Activated B cell treated with CpG ODN at 0.5 μM for 24 hours (primary cell): ENCODE measurements around the gene CPTP. TPM values are rescaled to one million over a fixed set of nuclear protein-coding genes. Genes with fewer than 3 reads are reported as not detected.

Experiments used
- ATAC-seq: fragments of 200-7000 bp; cut with Tn5 transposase; one replicate; pipeline ENCODE4 v1.10.0; 2021; ENCODE audit warnings: low read depth, mild to moderate bottlenecking, moderate library complexity
- CTCF ChIA-PET: fragments of 350-600 bp; sonication (Branson Sonifier 250); formaldehyde crosslinking; loops from one replicate; lab custom pipeline; 2021; ENCODE audit warnings: antibody characterized with exemption; lab: Charles Lee
- POLR2A ChIA-PET: fragments of 350-600 bp; sonication (Branson Sonifier 250); formaldehyde crosslinking; loops from one replicate; lab custom pipeline; 2021; ENCODE audit warnings: antibody characterized with exemption; lab: Charles Lee
- DNase-seq: peaks from one replicate; pipeline ENCODE4 v3.0.0; 2022
- H3K27ac Mint-ChIP-seq: one replicate; pipeline ENCODE4 v1.8.0; 2020; ENCODE audit warnings: mixed read lengths
- H3K27me3 Mint-ChIP-seq: one replicate; pipeline ENCODE4 v1.8.0; 2021; ENCODE audit warnings: mixed read lengths
- H3K36me3 Mint-ChIP-seq: one replicate; pipeline ENCODE4 v1.8.0; 2021; ENCODE audit warnings: low read depth, mixed read lengths
- H3K4me1 Mint-ChIP-seq: one replicate; pipeline ENCODE4 v1.8.0; 2021; ENCODE audit warnings: mixed read lengths
- H3K4me3 Mint-ChIP-seq: one replicate; pipeline ENCODE4 v1.8.0; 2020; ENCODE audit warnings: mild to moderate bottlenecking, mixed read lengths
- H3K9me3 Mint-ChIP-seq: one replicate; pipeline ENCODE4 v1.8.0; 2020; ENCODE audit warnings: mixed read lengths
- CTCF ChIP-seq: fragments of 200-600 bp; IDR thresholded peaks from one replicate; pipeline ENCODE4 v1.8.0; 2022; ENCODE audit warnings: antibody characterized with exemption, mild to moderate bottlenecking
- intact Hi-C: fragments of 100-400 bp; cut with micrococcal nuclease; formaldehyde crosslinking; loops from one replicate; pipeline ENCODE4 v1.15.1; 2024
- total RNA-seq: library from RNA; stranded (reverse); gene quantifications from 2 replicates; pipeline ENCODE4 v1.2.3, GENCODE V29; 2022

Gene CPTP
- total RNA-seq, 1 donor from 2014 or later, result 15.3 TPM

GRCh38 chr1:1371364-1371745 is 46.8 kb downstream of the CPTP start:
- no peak for DNase-seq
- intact Hi-C loops, result loop anchor here (5.0 kb wide), 1 partner anchor 339 kb away; no protein-coding TSS in a partner anchor
- Mint-ChIP-seq H3K4me1 (peaks cover 23% of the 10 kb centered on the region), H3K9me3 (no peaks in the 10 kb centered on the region), H3K4me3 (no peak overlapping the region), H3K27me3 (no peaks in the 10 kb centered on the region), H3K27ac (no peak overlapping the region), H3K36me3 (peaks cover 10% of the 10 kb centered on the region)
- POLR2A ChIA-PET, result interaction anchor here (0.9 to 1.3 kb wide), 4 partner anchors 8 to 339 kb away, joined by 3 to 4 read pairs (median 3); partner anchors contain the start of gene CCNL2
- no peak for TF ChIP-seq CTCF
- CTCF ChIA-PET, result interaction anchor here (1.2 to 2.0 kb wide), 4 partner anchors 14 to 387 kb away, joined by 4 to 10 read pairs (median 4); no protein-coding TSS in a partner anchor
- ATAC-seq, result no peak

GRCh38 chr1:1371746-1372711 is 47.4 kb downstream of the CPTP start:
- H3K27ac Mint-ChIP-seq, result no peak overlapping the region
- intact Hi-C loops, result loop anchor here (5.0 kb wide), 1 partner anchor 340 kb away; no protein-coding TSS in a partner anchor
- peaks cover 23% of the 10 kb centered on the region for H3K4me1 Mint-ChIP-seq
- DNase-seq, result peak; percentile 80
- H3K36me3 Mint-ChIP-seq, result peaks cover 10% of the 10 kb centered on the region
- ATAC-seq, result peak; percentile 44
- peak; percentile 51 for TF ChIP-seq CTCF
- H3K4me3 Mint-ChIP-seq, result peak overlapping the region; percentile 32
- H3K27me3 Mint-ChIP-seq, result no peaks in the 10 kb centered on the region
- no peaks in the 10 kb centered on the region for H3K9me3 Mint-ChIP-seq
- ChIA-PET CTCF (interaction anchor here (1.1 to 2.0 kb wide), 5 partner anchors 15 to 388 kb away, joined by 3 to 10 read pairs (median 4); no protein-coding TSS in a partner anchor), POLR2A (interaction anchor here (0.9 to 1.3 kb wide), 4 partner anchors 9 to 339 kb away, joined by 3 to 4 read pairs (median 3); partner anchors contain the start of gene CCNL2)

- peaks cover 10% of the 10 kb centered on the region for H3K36me3 Mint-ChIP-seq
- CTCF ChIA-PET, result interaction anchor here (0.9 to 1.6 kb wide), 2 partner anchors 387 to 389 kb away, joined by 3 to 4 read pairs; no protein-coding TSS in a partner anchor
- intact Hi-C loops, result loop anchor here (5.0 kb wide), 1 partner anchor 341 kb away; no protein-coding TSS in a partner anchor
- ATAC-seq (no peak), DNase-seq (no peak)
- H3K27me3 Mint-ChIP-seq, result no peaks in the 10 kb centered on the region
- H3K27ac Mint-ChIP-seq, result no peak overlapping the region
- POLR2A ChIA-PET, result interaction anchor here (7.6 kb wide), 1 partner anchor 25 kb away, joined by 116 read pairs; the partner anchor contains the start of gene CCNL2
- no peaks in the 10 kb centered on the region for H3K9me3 Mint-ChIP-seq
- peak overlapping the region; percentile 90 for H3K4me3 Mint-ChIP-seq
- no peak for TF ChIP-seq CTCF
- peaks cover 23% of the 10 kb centered on the region for H3K4me1 Mint-ChIP-seq
Measured at GRCh38 chr1:1373051-1373814, 48.6 kb downstream of the CPTP start.

GRCh38 chr1:1373815-1374588 is 49.4 kb downstream of the CPTP start:
- Mint-ChIP-seq H3K4me3 (peak overlapping the region; percentile 90), H3K27me3 (no peaks in the 10 kb centered on the region), H3K9me3 (no peaks in the 10 kb centered on the region), H3K27ac (peak overlapping the region; percentile 72), H3K4me1 (peaks cover 23% of the 10 kb centered on the region), H3K36me3 (peaks cover 10% of the 10 kb centered on the region)
- DNase-seq (no peak), ATAC-seq (no peak)
- intact Hi-C loops, result loop anchor here (2.0 to 5.0 kb wide), 2 partner anchors 131 to 342 kb away; no protein-coding TSS in a partner anchor
- no peak for TF ChIP-seq CTCF
- ChIA-PET CTCF (interaction anchor here (0.9 to 1.6 kb wide), 3 partner anchors 34 to 390 kb away, joined by 3 to 4 read pairs (median 3); no protein-coding TSS in a partner anchor), POLR2A (interaction anchor here (1.3 to 7.6 kb wide), 7 partner anchors 11 to 67 kb away, joined by 4 to 116 read pairs (median 7); partner anchors contain the start of genes CCNL2 and MRPL20)
